HG03159 (cell line): Measurements from ENCODE around the gene KCNQ4.

Experiments used
- ATAC-seq: cut with Tn5 transposase; IDR thresholded peaks from one replicate; pipeline ENCODE4 v1.9.1; 2021; ENCODE audit warnings: mild to moderate bottlenecking, moderate library complexity; ENCODE audit not compliant: unreplicated experiment

Gene KCNQ4

GRCh38 chr1:40838980-40839942, 55.7 kb downstream of the KCNQ4 start:
- no peak for ATAC-seq

GRCh38 chr1:40839943-40840335, 56.4 kb downstream of the KCNQ4 start:
- ATAC-seq = no peak

- no peak for ATAC-seq
Observed at GRCh38 chr1:40840526-40841323, 57.1 kb downstream of the KCNQ4 start.

GRCh38 chr1:40841602-40842001, 58.0 kb downstream of the KCNQ4 start:
- ATAC-seq = no peak

- ATAC-seq = no peak
Observed at GRCh38 chr1:40842207-40842606, 58.6 kb downstream of the KCNQ4 start.

DNA sequence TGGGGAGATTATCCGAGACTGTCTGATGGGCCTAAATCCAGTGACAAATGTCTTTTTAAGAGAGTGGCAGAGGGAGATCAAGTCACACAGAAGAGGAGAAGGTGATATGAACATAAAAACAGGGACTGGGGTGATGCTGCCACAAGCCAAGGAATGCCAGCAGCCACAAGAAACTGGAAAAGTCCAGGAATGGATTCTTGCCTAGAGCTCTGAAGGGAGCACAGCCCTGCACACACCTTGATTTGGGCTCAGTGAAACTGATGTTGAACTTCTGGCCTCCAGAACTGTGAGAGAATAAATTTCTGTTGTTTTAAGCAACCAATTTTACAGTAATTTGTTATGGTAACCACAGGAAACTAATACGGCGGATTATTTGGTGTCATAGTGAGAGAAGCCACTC, 59.1 kb downstream of the KCNQ4 start:
- ATAC-seq = no peak

- no peak for ATAC-seq
Observed at GRCh38 chr1:40844079-40844478, 60.5 kb downstream of the KCNQ4 start.

DNA sequence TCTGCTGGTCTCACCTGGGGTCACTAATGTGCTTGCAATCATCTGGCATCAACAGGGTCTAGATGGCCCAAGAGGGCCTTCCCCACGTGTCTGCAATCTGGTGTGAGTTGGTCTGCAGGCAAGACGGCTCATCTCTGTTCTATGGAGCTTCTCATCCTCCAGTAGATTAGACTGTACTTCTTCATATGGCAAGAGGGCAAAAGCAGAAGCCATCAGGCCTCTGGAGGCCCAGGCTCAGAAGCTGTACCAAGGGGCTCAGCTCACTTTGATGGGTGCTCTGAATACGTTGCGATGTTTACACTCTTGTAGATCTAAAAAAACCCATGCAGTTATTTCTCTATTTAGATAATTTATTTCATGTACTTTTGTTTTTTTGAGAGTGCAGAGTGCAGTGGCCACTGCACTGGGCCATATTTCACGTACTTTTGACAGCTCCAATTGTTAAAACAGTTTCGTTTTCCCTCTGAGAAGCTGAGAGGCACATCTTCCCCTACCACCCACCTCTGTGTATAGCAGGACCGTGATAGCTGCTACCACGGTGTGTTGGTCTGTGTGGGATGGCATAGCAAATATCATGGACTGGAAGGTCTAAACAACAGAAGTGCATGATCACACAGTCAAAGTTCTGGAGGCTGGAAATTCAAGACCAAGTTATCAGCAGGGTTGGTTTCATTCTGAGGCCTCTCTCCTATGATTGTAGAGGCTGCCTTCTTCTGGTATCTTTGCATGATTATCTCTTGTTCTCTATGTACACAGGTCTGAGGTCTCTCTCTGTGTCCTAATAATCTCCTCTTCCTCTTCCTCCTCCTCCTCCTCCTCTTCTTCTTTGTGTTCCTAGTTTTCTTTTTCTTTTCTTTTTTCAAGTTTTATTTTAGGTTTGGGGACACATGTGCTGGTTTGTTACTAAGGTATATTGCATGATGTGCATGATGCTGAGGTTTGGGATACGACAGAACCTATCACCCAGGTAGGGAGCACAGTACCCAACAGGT, 61.6 kb downstream of the KCNQ4 start:
- ATAC-seq = no peak

- no peak for ATAC-seq
Observed at GRCh38 chr1:40845895-40846294, 62.3 kb downstream of the KCNQ4 start.

- no peak for ATAC-seq
Observed at GRCh38 chr1:40847023-40847745, 63.6 kb downstream of the KCNQ4 start.

DNA sequence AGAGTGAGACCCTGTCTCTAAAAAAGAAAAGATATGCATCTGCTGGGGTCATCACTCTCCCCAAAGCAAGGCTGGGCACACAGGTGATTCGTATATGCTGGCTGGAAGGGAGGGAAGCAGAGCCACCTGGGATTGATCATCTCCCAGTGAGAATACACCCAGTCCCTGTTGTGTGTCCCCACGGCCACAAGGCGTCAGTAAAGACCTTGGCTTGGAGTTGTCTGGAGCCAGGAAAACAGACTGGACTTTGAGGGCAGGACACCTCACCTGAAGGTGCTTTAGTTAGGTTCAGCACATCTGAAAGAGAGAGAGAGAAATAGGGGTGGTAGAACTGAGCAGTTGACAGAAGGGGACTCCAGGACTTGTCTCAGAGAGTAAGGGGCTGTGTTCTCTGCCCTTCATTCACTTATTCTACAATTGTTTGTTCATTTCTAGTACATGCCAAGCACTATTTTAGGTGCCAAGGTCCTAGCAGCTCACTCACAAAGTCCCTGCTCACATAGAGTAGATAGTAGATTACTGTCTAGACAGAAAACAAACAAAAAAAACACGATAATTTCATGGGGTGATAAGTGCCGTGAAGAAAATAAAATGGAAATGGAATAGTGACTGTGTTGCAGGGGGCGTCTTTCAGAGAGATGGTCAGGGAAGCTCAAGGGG, 65.1 kb downstream of the KCNQ4 start:
- ATAC-seq = no peak

DNA sequence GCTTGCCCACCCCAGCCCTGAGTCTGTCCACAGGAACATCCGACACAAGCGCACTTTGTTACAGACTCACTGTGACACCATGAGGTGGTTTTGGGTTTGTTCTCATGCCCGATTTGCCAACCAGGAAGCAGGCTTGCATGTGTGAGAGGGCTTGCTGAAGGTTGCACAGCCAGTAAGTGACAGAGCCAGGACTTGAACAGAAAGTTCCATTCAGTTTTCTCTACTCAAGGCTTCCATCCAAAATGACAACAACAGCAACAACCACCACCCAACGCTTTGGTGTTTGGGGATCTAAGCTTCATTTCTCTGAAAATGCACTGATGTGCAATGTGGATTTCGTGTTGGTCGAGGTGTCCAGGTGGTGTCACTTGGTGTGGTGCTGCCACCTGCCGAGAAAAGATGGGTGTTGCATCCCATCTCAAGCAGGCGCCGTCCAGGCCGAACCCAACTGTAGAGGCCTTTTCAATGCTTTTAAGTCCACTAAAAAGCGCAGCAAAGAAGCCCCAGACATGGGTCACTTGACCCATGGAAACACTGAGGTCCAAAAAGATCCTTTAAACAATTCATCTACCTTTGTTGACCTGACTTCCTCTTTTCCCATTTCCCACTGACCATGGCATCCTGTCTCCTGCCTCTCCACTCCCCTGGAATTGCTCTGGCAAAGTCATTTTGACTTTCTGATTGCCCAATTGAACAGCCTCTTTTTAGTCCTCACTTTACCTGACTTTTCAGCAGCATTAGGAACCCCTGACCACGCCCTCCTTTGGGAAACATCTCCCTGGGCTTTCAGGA, 66.4 kb downstream of the KCNQ4 start:
- no peak for ATAC-seq

- ATAC-seq = no peak
Observed at GRCh38 chr1:40851643-40852042, 68.1 kb downstream of the KCNQ4 start.

DNA sequence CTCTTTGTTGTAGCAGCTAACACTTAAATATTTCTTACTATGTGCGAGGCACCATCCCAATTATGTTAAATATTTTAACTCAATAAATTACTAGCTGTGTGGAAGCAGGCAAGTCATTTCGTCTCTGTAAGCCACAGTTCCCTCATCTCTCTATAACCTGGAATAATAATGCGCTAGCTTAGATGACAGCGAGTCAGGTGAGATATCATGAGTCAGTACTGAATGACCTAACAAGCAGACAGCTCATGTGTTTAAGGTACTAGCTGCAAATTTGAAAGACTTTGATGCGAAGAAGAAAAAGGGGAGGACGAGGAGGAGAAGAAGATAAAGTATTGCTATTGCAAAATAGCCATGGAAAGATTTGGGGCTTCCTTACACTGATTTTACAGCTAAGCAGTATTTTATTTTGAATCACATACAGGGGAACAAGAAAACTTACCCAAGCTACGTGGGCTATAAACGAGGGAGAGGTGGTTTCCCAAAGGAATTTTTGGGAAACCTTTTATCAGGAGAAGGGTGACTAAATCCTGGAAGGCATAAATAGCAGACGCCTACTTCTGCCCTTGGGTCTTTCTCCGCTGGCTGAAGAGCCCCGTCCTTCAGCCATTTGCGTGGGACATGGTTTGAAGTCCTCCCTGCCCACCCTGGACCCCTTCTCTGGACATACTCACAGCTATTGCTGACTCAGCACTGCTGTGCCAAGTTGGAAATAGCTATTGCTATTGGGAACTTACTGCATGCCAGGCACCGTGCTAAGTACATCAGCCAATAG, 69.7 kb downstream of the KCNQ4 start:
- no peak for ATAC-seq

- ATAC-seq = no peak
Observed at GRCh38 chr1:40853885-40854170, 70.2 kb downstream of the KCNQ4 start.

- ATAC-seq = no peak
Observed at GRCh38 chr1:40855513-40855912, 71.9 kb downstream of the KCNQ4 start.

GRCh38 chr1:40856116-40856515, 72.5 kb downstream of the KCNQ4 start:
- ATAC-seq = no peak

GRCh38 chr1:40856656-40857302, 73.2 kb downstream of the KCNQ4 start:
- ATAC-seq = no peak
